ENCODE data around the gene COMT. TPM values are rescaled to one million over a fixed set of nuclear protein-coding genes. Genes with fewer than 3 reads are reported as not detected.

COMT gene
- 1.4 and 1.7 TPM in 2 replicates for total RNA-seq (2014; rRNA removed; shearing (Covaris generic))

- H3K36me3 ChIP-seq (replicated peaks; ENCODE audit: control insufficient read depth, insufficient read depth, low read length): no peaks in the 10 kb centered on the region
- peak within 1 kb of the TSS; percentile 37; the same call in 1 of the 2 replicates for H3K4me3 ChIP-seq (ENCODE audit: insufficient read depth, low read depth, low read length)
- peak; percentile 60 for DNase-seq
- H3K27me3 ChIP-seq (ENCODE audit: control insufficient read depth, insufficient read depth, low read length): no peaks in the 10 kb centered on the region
Observed at GRCh38 chr22:19941365-19942082, at the start of gene COMT, which contains the start of gene TXNRD2. COMT (plus strand) TSS chr22:19941772; CDS start chr22:19962527, 20,755 bp downstream. TXNRD2 (minus strand) TSS chr22:19941818; CDS start chr22:19941803, 15 bp downstream.

GRCh38 chr22:19892257-19892879 is 49.2 kb upstream of the COMT start:
- Histone ChIP-seq H3K4me3 (ENCODE audit: insufficient read depth, low read depth, low read length) (no peak overlapping the region), H3K27me3 (ENCODE audit: control insufficient read depth, insufficient read depth, low read length) (no peaks in the 10 kb centered on the region), H3K36me3 (replicated peaks; ENCODE audit: control insufficient read depth, insufficient read depth, low read length) (no peaks in the 10 kb centered on the region)
- peak; percentile 88 for DNase-seq

- H3K36me3 ChIP-seq (replicated peaks; ENCODE audit: control insufficient read depth, insufficient read depth, low read length): no peaks in the 10 kb centered on the region
- DNase-seq: no peak
- no peaks in the 10 kb centered on the region for H3K27me3 ChIP-seq (ENCODE audit: control insufficient read depth, insufficient read depth, low read length)
- no peak overlapping the region for H3K4me3 ChIP-seq (ENCODE audit: insufficient read depth, low read depth, low read length)
Observed at GRCh38 chr22:19892925-19893324, 48.6 kb upstream of the COMT start.

- Histone ChIP-seq H3K36me3 (replicated peaks; ENCODE audit: control insufficient read depth, insufficient read depth, low read length) (no peaks in the 10 kb centered on the region), H3K4me3 (ENCODE audit: insufficient read depth, low read depth, low read length) (no peak overlapping the region)
Observed at GRCh38 chr22:19893363-19893762, 48.2 kb upstream of the COMT start.

GRCh38 chr22:19895160-19895849 is 46.3 kb upstream of the COMT start:
- no peak for DNase-seq
- no peaks in the 10 kb centered on the region for H3K27me3 ChIP-seq (ENCODE audit: control insufficient read depth, insufficient read depth, low read length)
- no peak overlapping the region for H3K4me3 ChIP-seq (ENCODE audit: insufficient read depth, low read depth, low read length)
- no peaks in the 10 kb centered on the region for H3K36me3 ChIP-seq (replicated peaks; ENCODE audit: control insufficient read depth, insufficient read depth, low read length)

More at GRCh38 chr22:19893363-19893762, 48.2 kb upstream of the COMT start:
- no peaks in the 10 kb centered on the region for H3K27me3 ChIP-seq (ENCODE audit: control insufficient read depth, insufficient read depth, low read length)
- DNase-seq: no peak

- DNase-seq: no peak
- Histone ChIP-seq H3K4me3 (ENCODE audit: insufficient read depth, low read depth, low read length) (no peak overlapping the region), H3K27me3 (ENCODE audit: control insufficient read depth, insufficient read depth, low read length) (no peaks in the 10 kb centered on the region), H3K36me3 (replicated peaks; ENCODE audit: control insufficient read depth, insufficient read depth, low read length) (no peaks in the 10 kb centered on the region)
Observed at GRCh38 chr22:19896665-19897355, 44.8 kb upstream of the COMT start.

GRCh38 chr22:19897726-19898125 is 43.8 kb upstream of the COMT start:
- Histone ChIP-seq H3K36me3 (replicated peaks; ENCODE audit: control insufficient read depth, insufficient read depth, low read length) (no peaks in the 10 kb centered on the region), H3K27me3 (ENCODE audit: control insufficient read depth, insufficient read depth, low read length) (no peaks in the 10 kb centered on the region), H3K4me3 (ENCODE audit: insufficient read depth, low read depth, low read length) (no peak overlapping the region)
- DNase-seq: no peak

- Histone ChIP-seq H3K27me3 (ENCODE audit: control insufficient read depth, insufficient read depth, low read length) (no peaks in the 10 kb centered on the region), H3K4me3 (ENCODE audit: insufficient read depth, low read depth, low read length) (no peak overlapping the region), H3K36me3 (replicated peaks; ENCODE audit: control insufficient read depth, insufficient read depth, low read length) (no peaks in the 10 kb centered on the region)
- DNase-seq: no peak
Observed at GRCh38 chr22:19898145-19898544, 43.4 kb upstream of the COMT start.

GRCh38 chr22:19898831-19899567 is 42.6 kb upstream of the COMT start:
- no peaks in the 10 kb centered on the region for H3K27me3 ChIP-seq (ENCODE audit: control insufficient read depth, insufficient read depth, low read length)
- no peaks in the 10 kb centered on the region for H3K36me3 ChIP-seq (replicated peaks; ENCODE audit: control insufficient read depth, insufficient read depth, low read length)
- no peak overlapping the region for H3K4me3 ChIP-seq (ENCODE audit: insufficient read depth, low read depth, low read length)
- no peak for DNase-seq

- no peak for DNase-seq
- Histone ChIP-seq H3K36me3 (replicated peaks; ENCODE audit: control insufficient read depth, insufficient read depth, low read length) (no peaks in the 10 kb centered on the region), H3K4me3 (ENCODE audit: insufficient read depth, low read depth, low read length) (no peak overlapping the region), H3K27me3 (ENCODE audit: control insufficient read depth, insufficient read depth, low read length) (no peaks in the 10 kb centered on the region)
Observed at GRCh38 chr22:19900707-19901436, 40.7 kb upstream of the COMT start.

GRCh38 chr22:19901577-19902244 is 39.9 kb upstream of the COMT start:
- H3K27me3 ChIP-seq (ENCODE audit: control insufficient read depth, insufficient read depth, low read length): no peaks in the 10 kb centered on the region
- DNase-seq: no peak
- H3K4me3 ChIP-seq (ENCODE audit: insufficient read depth, low read depth, low read length): no peak overlapping the region
- no peaks in the 10 kb centered on the region for H3K36me3 ChIP-seq (replicated peaks; ENCODE audit: control insufficient read depth, insufficient read depth, low read length)

- no peaks in the 10 kb centered on the region for H3K36me3 ChIP-seq (replicated peaks; ENCODE audit: control insufficient read depth, insufficient read depth, low read length)
- H3K27me3 ChIP-seq (ENCODE audit: control insufficient read depth, insufficient read depth, low read length): no peaks in the 10 kb centered on the region
- no peak overlapping the region for H3K4me3 ChIP-seq (ENCODE audit: insufficient read depth, low read depth, low read length)
- no peak for DNase-seq
Observed at GRCh38 chr22:19902245-19902715, 39.3 kb upstream of the COMT start.

- Histone ChIP-seq H3K27me3 (ENCODE audit: control insufficient read depth, insufficient read depth, low read length) (no peaks in the 10 kb centered on the region), H3K4me3 (ENCODE audit: insufficient read depth, low read depth, low read length) (no peak overlapping the region), H3K36me3 (replicated peaks; ENCODE audit: control insufficient read depth, insufficient read depth, low read length) (no peaks in the 10 kb centered on the region)
- DNase-seq: peak; percentile 85
Observed at GRCh38 chr22:19903031-19903430, 38.5 kb upstream of the COMT start.

Data from H7 (cell line).